IPS-18c (cell line): ENCODE measurements around the gene NRDC.
"Not testable (repeated sequence)": the region's sequence is repeated elsewhere in the genome, so short reads cannot be mapped to it uniquely, and the experiment has no call there.

Source experiments
- H3K4me3 ChIP-seq: 2 replicates; pipeline ENCODE4 v1.7.0; 2013; ENCODE audit warnings: low read depth, mild to moderate bottlenecking, low read length, moderate library complexity; ENCODE audit not compliant: insufficient read depth
- H3K9me3 ChIP-seq: one replicate; pipeline ENCODE4 v1.6.1; 2013; ENCODE audit warnings: mild to moderate bottlenecking, low read length, moderate library complexity; ENCODE audit not compliant: control insufficient read depth, insufficient read depth

NRDC gene

DNA sequence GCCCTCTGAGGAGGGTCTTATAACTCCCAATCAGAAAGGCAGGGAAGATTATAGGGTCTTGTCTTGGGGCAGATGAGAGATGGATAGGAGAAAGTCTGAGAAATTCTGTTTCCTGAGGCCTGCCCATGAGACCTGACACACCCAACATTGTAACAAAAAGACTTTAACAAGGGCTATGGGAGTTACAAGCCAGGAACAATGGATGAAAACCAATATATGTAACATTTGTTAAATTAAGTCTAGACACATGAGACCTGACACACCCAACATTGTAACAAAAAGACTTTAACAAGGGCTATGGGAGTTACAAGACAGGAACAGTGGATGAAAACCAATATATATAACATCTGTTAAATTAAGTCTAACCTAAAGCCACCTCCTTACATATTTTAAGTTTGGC, 21.8 kb downstream of the NRDC start:
- Histone ChIP-seq H3K4me3 (no peak overlapping the region), H3K9me3 (no peaks in the 10 kb centered on the region)

DNA sequence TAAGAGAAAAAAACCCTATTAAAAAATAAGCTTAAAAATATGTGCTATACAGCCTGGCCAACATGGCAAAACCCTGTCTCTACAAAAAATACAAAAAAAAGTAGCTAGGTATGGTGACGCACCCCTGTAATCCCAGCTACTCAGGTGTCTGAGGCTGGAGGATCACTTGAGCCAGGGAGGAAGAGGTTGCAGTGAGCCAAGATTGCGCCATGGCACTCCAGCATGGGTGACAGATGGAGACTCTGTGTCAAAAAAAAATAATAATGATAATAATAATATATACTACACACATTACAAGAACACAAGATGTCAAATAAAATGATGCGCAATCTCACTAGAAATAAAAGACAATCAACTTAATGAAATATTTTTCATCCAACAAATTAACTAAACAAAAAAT, 22.9 kb downstream of the NRDC start:
- Histone ChIP-seq H3K4me3 (no peak overlapping the region), H3K9me3 (no peaks in the 10 kb centered on the region)

DNA sequence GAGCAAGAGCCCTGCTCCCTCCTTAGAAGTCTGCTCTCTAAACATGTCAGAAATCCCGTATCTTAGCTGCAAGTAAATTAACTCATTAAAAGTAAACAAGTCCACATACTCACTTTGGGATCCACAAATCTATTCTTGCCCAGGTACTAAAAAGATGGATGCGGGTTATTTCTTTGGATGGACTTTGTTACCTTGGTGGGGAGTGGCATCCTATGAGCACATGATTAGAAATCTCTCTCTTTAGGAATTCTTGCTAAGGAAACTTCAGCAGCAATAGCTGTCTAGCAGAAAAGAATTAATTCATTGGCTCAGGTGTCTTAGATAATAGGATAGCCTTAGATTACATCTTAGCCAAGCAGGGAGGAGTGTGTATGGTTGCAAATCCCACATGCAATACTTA, 25.2 kb downstream of the NRDC start:
- peaks cover 3% of the 10 kb centered on the region for H3K9me3 ChIP-seq
- no peak overlapping the region for H3K4me3 ChIP-seq

DNA sequence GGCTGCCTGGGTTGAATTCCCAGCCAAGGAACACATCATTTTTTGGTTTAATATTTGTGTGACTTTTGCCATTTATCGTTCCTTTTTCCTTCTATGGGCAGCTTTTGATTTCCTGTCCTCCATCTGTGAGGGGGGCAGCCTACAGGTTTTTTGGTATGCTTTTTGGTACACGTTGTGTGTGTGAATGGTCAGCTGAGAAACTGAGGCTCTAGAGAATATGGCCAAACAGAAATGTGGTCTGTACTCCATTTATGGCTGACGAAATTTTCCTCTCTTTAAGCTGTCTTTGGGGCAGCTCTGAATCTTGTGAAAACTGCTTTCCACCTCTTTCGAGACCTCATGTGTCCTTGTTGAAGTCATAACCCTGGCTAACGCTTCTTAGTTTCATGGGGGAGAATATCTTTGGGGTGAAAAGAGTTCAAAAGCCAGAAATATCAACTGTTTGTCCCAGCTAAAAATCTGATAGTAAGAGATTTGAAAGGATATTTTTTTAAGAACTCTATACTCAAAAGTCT, 26.6 kb downstream of the NRDC start:
- no peak overlapping the region for H3K4me3 ChIP-seq
- peaks cover 3% of the 10 kb centered on the region for H3K9me3 ChIP-seq

DNA sequence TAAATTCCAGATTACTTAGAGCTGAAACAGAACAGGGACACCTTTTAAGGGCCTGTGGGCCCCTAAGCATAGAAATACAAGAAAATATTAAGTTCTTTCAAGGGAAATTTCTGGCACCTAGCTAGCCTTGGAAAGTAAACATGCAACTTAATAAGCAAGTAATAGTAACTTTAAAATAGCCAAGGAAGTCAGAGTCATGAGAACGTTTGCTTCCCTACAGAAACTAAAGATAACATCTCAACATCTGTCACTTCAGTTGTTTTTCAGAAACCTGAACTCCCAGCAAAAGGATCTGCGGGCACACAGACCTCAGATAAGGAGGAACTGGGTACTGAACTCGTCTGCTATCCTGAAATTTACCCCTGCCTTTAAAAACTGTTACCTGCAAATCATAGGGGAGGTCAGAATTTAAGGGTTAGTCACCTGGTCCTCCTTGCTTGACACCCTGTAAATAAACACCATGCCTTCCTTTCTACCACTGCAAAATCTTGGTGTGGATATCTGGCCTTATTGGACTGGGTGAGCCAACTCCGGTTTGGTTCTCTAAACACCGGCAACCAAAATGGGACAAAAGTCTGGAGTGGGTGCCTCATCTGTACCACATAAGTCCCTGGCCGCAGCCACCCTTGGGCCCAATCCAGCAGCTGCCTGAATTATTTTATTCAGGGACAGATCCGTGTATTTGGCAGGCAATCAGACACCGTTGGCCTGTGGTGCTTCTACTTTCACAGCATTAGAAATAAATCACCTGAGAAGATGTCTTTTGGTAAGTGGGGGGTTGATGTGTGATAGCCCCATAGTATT, 27.9 kb downstream of the NRDC start:
- H3K4me3 ChIP-seq: no peak overlapping the region

DNA sequence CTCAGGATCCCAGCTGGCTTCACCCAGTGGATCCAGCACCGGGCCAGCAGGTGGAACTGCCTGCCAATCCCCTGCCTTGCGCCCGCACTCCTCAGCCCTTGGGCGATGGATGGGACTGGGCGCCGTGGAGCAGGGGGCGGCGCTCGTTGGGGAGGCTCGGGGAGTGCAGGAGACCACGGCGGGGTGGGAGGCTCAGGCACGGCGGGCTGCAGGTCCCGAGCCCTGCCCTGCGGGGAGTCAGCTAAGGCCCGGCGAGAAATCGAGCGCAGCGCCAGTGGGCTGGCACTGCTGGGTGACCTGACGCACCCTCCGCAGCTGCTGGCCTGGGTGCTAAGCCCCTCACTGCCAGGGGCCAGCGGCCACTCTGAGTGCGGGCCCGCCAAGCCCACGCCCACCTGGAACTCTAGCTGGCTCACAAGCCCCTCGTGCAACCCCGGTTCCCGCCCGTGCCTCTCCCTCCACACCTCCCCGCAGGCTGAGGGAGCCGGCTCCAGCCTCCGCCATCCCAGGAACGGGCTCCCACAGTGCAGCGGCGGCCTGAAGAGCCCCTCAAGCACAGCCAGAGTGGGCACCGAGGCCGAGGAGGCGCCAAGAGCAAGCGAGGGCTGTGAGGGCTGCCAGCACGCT, 31.1 kb downstream of the NRDC start:
- no peak overlapping the region for H3K4me3 ChIP-seq

More for the DNA sequence above, 27.9 kb downstream of the NRDC start:
- peaks cover 3% of the 10 kb centered on the region for H3K9me3 ChIP-seq

DNA sequence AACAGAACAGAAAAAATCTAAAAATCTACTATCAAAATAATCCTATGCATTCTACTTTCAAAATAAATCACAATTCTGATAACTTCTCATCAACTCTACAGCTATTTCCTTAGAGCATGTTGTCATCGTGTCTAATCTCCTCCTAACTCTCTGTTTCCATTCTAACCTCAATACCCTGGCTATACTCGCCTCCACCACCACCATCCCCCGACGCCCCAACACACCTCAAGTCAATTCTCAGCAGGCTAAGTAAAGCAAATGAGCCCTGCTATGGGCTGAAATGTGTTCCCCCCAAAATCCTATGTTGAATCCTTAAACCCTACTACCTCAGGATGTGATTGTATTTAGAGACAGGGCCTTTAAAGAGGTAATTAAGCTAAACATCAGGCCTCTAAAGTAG, 34.6 kb downstream of the NRDC start:
- Histone ChIP-seq H3K9me3 (no peaks in the 10 kb centered on the region), H3K4me3 (no peak overlapping the region; the same call in 1 of the 2 replicates)

More for the DNA sequence above, 31.1 kb downstream of the NRDC start:
- H3K9me3 ChIP-seq: peaks cover 3% of the 10 kb centered on the region

DNA sequence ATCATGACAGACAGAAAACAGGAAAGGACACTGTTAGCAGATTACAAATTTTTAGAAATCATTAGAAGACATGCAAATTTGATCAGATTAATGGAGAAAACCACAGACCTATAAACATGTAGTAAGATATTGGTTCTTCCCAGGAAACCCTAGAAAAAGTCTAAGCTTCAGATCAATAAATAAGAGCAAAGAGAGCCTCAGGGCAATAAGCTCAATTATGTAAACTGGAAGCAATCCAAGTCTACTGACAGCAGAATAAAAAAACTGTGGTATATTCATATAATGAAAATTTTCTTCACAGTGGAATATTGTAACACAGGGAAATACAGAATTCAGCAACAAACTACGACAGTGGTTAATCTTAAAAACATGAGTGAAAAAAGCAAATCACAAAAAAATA, 36.3 kb downstream of the NRDC start:
- no peaks in the 10 kb centered on the region for H3K9me3 ChIP-seq
- H3K4me3 ChIP-seq: no peak overlapping the region

DNA sequence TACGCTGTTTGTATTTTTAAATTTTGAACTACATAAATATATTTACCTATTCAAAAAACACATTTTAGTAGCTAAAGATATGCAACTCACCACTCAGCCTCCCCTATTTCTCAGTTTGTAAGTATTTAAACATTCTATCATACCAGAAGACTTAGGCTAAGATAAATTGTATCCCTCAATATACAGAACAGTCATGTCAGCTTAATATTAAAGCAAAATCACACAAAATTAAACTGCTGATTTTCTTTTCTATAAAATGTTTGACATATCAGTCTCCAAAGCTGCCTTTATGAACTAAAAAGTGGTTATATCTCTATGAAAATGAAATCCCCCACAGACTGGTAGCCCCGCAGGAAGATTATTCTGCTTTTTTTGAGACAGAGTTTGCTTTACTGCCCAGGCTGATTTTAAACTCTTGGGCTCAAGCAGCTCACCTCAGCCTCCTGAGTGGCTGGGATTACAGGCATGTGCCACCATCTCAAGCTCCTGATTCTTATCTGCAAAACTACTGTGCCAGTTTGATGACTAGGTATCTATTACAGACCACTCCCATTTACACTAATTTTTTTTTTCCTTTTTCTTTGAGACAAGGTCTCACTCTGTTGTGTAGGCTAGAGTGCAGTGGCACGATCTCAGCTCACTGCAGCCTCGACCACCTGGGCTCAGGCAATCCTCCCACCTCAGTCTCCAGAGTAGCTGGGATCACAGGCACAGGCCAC, 37.6 kb downstream of the NRDC start:
- H3K4me3 ChIP-seq: no peak overlapping the region
- H3K9me3 ChIP-seq: no peaks in the 10 kb centered on the region

DNA sequence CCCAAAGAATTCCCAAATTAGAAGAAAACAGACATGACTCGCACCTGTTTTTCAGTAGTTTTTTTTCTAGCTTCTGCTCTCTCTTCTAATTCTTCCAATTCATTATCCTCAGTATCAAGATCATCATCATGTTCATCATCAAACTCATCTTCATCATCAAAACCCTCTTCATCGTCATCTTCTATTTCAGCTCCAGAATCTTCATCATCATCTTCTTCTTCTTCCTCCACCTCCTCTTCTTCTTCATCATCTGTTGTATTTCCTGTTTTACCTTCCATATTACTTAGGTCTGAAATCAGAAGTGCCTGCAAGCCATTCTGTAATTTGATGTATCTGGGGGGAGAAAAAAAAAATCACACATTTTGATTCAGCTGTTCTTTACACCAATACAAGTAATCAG, 38.3 kb downstream of the NRDC start:
- H3K4me3 ChIP-seq: no peak overlapping the region
- H3K9me3 ChIP-seq: no peaks in the 10 kb centered on the region

DNA sequence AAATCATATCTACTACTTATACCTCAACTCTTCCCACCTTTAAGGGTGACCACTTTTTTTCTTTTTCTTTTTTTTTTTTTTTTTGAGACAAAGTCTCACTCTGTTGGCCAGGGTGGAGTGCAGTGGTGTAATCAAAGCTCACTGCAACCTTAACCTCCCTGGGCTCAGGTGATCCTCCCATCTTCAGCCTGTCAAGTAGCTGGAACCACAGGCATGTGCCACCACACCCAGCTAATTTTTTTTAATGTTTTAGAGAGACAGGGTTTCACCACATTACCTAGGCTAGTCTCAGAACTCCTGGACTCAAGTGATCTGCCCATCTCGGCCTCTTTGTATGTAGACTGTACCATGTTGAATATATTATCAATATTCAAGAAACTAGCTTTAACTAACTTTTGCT, 39.4 kb downstream of the NRDC start:
- Histone ChIP-seq H3K4me3 (no peak overlapping the region), H3K9me3 (no peaks in the 10 kb centered on the region)

DNA sequence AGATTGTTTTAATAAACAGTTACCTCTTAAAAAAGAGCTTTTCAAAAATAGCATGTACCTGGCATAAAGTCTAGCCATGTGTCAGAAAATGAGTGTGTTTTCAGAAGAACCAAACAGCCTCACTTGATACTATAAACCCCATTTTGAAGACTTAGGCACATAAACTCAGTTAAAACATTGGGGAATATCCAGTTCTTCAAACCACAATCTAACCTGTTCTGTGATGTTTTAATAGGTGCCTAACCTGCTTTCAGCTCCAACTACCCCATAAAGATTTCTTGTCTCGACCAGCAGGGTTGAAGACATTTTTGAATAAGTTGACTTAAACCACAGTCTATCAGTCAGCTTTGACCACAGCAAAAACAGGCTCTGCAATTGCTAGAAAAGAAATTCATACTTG, 41.3 kb downstream of the NRDC start:
- Histone ChIP-seq H3K4me3 (no peak overlapping the region), H3K9me3 (peaks cover 2% of the 10 kb centered on the region)

DNA sequence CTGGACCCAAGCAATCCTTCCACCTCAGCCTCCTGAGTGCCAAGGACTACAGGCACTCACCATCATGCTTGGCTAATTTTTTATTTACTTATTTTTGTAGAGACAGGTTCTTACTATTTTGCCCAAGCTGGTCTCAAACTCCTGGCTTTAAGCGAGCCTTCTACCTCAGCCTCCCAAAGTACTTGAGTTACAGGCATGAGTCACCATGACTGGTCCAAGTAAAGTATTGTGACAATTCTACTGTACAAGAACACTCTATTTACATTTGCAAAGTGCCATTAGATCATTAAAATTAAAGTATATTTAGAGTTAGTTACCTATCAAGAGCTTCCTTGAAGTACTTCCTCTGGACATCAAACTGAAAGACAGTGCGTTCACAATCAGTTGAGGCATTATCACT, 44.8 kb downstream of the NRDC start:
- H3K9me3 ChIP-seq: peaks cover 2% of the 10 kb centered on the region
- H3K4me3 ChIP-seq: no peak overlapping the region

DNA sequence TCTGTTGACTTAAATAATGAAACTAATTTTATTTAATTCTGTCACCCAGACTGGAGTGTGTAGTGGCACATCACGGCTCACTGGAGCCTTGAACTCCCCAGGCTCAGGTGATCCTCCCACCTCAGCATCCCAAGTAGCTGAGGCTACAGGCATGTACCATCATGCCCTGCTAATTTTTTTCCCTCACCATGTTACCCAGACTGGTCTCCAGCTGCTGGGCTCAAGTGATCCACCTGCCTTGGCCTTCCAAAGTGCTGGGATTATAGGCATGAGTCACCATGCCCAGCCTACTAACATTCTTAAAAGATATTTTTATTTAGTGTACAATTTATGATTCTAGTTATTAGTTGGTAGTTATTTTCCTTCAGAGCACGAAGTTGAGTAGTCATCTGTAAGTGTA, 49.5 kb downstream of the NRDC start:
- no peak overlapping the region for H3K4me3 ChIP-seq
- H3K9me3 ChIP-seq: peaks cover 2% of the 10 kb centered on the region

DNA sequence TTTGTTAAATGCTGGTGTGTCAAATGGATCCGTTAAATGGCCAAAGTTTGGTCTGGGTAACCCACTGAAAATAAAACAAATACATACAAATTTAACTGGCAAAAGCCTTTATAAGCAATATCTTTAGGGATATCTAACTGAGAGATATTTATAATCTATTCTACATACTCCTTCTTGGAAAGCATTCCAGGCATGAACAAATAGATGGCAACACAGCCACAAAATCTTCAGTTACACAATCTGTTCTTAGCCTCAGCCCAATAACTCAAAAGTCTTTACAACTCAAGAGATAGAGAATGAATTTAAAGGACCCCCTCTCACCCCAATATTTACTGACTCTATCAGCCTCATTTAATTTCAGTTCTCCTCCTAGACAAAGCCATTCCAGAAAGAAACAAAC, 58.7 kb downstream of the NRDC start:
- Histone ChIP-seq H3K4me3 (no peak overlapping the region), H3K9me3 (no peaks in the 10 kb centered on the region)

DNA sequence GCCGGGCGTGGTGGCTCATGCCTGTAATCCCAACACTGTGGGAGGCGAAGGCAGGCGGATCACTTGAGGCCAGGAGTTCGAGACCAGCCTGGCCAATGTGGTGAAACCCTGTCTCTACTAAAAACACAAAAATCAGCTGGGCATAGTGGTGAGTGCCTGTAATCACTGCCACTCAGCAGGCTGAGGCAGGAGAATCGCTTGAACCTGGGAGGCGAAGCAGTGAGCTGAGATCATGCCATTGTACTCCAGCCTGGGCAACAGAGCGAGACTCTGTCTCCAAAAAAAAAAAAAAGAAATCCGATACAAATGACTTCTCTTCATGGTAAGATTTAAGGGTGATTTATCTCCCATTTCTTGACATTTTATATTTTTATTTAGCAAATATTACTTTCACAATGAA, 59.5 kb downstream of the NRDC start:
- H3K4me3 ChIP-seq, H3K9me3 ChIP-seq: not testable (repeated sequence)

DNA sequence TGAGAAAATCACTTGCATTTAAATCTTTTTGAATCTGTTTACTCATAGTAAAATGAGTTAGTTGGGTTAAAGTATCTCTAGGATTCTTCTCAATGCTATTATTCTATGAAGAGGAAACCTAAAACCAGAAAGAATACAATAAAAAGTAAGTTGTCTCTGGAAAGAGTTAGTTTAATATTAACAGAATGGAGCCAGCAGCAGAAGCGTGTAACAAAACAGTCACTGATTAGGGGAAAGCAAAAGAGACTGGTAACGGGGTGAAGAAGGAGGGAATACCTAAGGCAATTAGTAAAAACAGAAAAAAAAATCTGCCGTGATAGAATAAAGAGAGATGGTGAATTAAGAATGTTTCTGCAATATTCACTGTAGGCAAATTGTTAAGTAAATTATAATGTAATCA, 60.0 kb downstream of the NRDC start:
- Histone ChIP-seq H3K9me3 (no peaks in the 10 kb centered on the region), H3K4me3 (no peak overlapping the region)

DNA sequence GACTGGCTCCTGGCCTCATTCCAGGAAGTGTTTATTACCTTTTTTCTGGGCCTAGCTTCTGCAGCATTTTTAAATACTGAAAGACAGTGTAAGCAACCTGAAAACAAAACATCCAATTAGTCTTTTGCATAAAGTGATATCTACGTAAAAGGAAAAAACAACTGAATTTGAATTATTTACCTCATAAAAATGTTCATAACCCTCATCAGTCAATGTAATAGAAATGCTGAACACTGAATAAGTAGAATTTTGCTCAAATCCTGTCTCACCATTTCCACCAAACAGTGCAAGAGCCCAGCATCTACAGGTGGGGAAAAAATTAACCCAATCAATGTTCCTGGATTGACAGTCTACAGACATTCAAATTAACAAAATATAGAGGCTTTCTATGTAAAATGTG, 64.0 kb downstream of the NRDC start:
- no peaks in the 10 kb centered on the region for H3K9me3 ChIP-seq
- H3K4me3 ChIP-seq: no peak overlapping the region
